A172 (cell line): Measurements from ENCODE around the gene ARHGAP31. TPM values are rescaled to one million over a fixed set of nuclear protein-coding genes. Genes with fewer than 3 reads are reported as not detected.
A peak's percentile ranks its signal among the peaks of the same experiment; 100 is the strongest.

Experiments used
- DNase-seq: peaks from one replicate; pipeline ENCODE4 v3.0.0-alpha.2; 2015; ENCODE audit warnings: low spot score
- total RNA-seq: library from RNA; depleted of rRNA; stranded (reverse); fragments of >200 nt; shearing (Covaris generic); gene quantifications from 2 replicates; pipeline ENCODE4 v1.2.3, GENCODE V29; 2014

ARHGAP31 gene
- total RNA-seq, 1 experiment from 2014 or later: 4.7 TPM

DNA sequence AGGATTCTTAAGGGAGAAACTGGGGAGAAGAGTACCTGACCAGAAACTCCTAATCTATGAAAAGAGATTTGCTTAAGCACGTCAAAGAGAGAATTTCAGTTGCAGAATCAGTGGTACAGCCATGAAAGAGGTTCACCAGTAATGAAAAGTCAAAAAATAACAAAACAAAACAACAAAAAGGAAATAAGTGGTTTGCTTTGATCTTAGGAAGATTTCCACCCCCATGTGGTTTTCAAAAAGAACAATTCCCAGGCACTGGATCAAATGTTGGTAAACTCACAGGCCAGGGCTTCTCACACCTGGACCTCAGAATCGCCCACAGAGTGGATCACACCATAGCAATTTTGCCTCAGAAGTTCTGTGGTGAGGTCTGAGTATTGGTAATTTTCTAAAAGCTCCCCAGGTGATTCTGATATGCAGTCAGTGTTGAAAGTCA, 101.8 kb downstream of the ARHGAP31 start:
- no peak for DNase-seq

DNA sequence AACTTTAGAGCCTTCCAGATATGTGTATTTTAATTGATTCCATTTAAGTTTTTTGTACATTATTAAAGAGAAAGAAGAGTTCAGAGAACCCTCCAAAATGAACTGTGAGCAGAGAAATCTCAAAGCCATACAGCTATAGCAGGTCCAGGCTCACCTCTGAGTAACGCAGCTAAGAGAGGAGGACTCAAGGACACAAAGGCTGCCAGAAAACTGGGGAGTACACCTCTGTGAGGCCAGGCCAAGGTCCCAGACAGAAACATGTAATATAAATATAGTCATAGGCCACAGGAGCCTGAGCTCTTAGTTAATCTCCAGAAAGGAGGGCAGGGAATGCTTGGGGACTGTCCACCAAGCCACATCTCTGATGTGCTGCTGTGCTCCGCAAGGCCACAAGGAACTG, 102.7 kb downstream of the ARHGAP31 start:
- DNase-seq: no peak

DNA sequence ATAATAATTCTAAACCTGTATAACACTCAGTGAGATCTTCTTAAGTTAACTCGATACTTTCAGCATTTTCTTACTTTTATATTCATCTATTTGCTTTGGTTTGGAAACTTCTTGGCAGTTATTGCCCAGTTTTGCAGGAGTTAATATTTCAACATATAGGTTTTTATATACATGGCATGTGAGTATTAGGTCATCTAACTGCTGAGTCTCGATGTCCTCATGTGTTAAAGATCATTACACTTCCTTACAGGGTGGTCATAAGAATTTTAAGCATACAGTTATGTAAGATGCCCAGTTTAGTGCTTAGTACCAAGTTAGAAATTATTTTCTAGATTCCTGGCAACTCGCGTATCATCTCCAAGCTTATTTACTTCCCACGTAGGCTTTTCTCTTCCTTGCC, 106.3 kb downstream of the ARHGAP31 start:
- no peak for DNase-seq

DNA sequence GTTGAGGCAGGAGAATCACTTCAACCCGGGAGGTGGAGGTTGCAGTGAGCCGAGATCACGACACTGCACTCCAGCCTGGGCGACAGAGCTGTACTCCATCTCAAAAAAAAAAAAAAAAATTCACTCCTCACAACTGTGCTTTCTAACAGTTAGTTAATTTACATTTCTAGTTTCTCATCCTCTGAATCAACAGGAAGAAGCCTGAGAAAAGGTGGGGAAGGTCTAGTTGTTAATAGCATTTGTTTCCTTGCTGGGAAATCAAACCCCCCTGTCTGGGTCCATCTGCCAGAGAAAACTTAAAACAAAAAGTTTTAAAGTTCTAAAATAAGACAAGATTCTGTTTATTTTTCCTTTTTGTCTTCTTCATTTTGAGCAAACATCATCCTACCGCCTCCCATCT, 106.9 kb downstream of the ARHGAP31 start:
- DNase-seq: no peak

DNA sequence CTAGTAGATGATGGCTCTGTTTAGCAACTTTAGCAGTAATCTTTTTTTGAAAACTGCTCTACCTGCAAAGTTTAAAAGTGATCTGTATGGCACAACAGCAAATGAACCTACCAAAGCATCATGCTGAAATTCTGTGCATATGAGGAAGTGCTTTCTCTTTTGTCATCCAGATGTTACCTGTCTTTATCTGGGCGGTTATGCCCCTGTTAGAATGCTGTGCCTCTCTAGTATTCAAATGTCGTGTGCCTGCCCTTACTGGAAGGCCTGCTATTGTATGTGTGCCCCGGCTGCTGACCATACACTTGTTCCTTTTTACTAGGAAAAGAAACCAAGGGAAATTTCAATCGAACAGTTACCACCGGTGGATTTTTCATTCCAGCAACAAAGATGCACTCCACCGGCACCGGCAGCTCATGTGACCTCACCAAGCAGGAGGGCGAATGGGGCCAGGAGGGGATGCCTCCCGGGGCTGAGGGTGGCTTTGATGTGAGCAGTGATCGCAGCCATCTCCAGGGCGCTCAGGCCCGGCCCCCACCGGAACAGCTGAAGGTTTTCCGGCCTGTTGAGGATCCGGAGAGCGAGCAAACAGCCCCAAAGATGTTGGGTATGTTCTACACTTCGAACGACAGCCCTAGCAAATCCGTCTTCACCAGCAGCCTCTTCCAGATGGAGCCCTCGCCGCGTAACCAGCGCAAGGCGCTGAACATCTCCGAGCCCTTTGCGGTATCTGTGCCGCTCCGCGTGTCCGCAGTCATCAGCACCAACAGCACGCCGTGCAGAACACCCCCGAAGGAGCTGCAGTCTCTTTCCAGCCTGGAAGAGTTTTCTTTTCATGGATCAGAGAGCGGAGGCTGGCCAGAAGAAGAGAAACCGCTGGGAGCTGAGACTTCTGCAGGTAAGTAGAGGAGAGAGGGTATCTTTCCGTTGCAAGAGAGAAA, 107.6 kb downstream of the ARHGAP31 start:
- DNase-seq: no peak

DNA sequence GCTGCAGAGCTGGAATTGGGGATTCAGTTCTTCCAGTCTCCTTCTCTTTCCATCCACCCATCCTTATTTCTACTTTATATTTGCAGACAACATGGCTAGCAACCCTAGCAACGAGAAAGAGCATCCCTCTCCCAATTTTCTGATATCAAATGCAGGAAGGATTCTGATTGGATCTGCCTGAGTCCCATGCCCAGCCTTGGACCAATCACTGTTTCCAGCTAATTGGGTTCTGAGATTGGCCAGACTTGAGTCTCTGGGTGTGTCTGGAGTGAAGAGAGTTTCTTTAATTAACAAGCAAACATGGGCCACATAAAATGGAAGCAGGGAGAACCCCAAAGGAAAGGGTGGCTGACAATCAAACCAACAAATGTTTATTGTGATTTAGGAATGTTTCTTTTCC, 108.6 kb downstream of the ARHGAP31 start:
- DNase-seq: no peak

DNA sequence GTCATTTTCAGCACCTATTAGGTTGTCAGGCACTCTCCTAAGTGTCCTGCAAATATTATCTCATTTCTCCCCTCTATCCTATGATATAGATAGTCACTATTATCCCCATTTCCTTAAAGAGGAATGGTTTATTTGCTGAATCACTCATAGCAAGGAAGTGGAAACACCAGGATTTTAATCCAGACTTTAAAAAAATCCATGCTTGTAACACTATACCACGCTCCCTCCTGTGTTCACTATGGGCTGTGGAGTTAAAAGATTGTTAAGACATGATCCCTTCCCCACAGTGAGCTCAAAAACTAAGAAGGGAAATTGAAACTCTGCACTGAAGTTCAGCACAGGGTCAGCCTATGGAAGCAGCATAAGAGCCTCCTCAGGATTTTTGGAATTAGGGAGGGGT, 109.0 kb downstream of the ARHGAP31 start:
- no peak for DNase-seq

DNA sequence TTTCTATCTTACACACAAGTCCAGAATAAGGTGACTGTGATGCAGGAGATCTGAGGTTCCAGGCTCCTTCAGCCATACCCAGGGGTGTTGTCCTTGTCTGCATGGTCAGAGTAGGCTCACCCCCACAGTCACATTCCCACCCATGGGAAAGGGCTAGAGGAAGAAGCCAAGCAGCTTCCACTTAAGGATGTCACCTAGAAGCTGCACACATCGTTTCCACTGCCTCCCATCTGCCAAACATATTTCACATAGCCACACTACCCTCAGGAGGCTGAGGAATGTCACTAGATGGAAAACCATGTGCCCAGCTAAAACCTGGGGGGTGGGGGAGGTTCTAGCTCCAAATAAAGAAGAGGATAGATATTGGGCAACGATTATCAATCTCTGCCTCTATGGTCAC, 111.1 kb downstream of the ARHGAP31 start:
- DNase-seq: no peak

DNA sequence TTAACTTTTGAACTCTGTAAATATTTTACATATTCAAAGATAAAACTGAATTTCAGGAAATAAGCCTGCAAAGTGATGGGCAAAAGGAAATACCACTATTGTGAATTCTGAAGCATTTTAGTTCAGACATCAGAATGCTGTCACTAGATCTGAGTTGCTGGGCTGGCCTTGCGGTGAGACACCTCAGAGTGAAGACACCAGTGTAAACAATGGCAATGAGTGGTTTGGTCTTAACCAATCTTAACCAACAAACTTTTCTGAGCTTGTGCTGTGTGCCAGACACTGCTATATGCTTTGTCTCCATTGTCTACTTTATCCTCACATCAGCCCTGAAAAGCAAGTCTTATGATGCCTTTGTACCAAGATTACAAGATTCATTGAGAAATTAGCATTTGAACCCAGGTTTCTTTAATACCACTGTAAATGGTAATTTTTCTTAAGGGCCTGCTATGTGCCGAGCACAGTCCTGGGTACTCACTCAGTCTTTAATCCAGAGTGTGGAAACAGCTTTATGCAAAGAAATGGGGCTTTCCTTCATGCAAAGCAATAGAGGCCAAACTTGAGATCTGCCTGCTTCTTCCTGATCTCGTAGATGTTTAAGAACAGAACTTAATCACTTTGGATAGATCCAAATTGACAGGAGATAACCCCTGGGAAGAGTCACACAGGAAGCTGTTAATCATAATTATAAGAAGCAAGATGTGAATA, 114.2 kb downstream of the ARHGAP31 start:
- DNase-seq: no peak

DNA sequence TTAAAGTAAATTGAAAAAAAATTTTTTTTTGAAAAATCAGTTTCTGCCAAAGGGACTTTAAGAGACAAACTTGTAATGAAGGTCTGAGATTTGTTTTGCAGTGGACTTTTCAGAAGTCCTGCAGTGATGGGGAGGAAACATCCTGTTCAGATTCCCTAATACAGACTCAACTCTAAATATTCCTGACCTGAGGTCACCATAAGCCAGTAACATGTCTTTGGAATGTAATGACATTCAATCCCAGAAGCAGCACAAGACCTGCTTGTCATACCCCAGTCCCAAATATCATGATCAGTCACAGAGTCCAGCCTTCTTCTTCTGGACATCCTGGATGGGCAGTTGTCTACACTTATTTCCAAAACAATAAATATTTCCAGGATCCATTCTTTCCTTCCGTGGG, 115.7 kb downstream of the ARHGAP31 start:
- no peak for DNase-seq

DNA sequence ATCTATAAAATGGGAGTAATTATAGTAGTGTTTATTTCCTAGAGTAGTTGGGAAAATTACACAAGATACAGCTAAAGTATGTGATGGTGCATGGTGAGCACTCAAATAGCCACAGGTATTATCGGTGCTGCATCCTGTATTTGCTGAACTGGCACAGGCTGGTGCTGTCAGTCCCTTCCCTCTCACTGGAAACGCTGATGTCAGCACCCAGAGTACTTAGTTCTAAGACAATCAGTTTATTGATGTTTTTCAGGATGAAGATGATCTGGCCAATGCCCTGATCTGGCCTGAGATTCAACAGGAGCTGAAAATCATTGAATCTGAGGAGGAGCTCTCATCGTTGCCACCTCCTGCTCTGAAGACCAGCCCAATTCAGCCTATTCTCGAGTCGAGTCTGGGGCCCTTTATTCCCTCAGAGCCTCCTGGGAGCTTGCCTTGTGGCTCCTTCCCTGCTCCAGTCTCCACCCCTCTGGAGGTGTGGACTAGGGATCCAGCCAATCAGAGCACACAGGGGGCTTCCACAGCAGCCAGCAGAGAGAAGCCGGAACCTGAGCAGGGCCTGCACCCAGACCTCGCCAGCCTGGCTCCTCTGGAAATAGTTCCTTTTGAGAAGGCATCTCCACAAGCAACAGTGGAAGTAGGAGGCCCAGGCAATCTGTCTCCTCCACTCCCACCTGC, 119.6 kb downstream of the ARHGAP31 start:
- no peak for DNase-seq

DNA sequence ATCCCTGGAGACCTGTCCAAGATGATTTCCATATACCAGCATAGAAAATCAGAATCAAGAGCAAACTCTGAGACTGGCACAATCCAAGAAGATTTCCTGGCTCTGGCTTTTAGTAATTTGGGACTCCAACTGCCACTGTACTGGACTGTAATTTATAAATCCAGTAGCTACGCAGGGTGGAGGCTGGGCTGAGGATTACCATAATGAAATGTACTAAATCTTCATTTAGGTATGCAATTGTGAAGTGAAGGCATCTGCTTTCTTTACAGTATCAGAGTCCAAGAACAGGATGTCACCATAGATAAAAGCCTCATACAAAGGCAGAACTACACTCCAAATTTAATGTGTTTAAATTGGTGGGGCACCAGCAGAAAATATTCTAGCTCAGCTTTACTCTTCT, 122.7 kb downstream of the ARHGAP31 start:
- no peak for DNase-seq

DNA sequence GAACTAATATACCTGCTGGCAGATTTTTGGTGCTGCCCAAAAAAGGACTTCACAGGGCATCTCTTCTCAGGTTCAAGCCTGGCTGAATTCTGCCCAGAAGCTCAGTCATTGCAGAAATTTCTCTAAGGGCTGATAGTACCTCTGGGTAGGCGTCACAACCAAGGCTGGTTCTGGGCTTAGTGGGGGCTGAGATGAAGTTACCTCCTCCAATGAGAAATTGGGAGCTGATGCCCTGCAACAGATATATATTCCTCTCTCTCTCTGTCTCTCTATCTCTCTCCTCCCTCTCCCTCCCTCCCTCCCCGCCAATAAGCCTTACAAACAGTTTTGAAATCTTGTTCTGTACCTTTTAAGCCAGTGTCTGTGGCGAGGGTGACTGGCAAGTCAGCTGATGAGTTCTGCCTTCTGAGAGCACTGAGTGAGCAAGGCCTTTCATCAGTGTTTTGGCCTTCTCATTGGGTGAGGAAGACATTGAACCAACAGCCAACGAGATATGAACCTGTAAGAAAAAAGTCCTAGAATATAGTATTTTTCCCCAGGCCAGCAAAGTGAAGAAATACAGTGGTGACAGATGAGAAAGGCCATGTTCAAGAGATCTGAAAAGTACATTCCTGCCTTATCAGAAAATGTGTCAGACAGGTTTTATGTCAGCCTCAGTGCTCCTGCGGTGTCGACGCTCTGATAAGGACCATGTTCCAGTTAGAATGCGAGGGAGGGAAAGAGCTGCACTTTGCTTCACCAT, 123.8 kb downstream of the ARHGAP31 start:
- DNase-seq: no peak

DNA sequence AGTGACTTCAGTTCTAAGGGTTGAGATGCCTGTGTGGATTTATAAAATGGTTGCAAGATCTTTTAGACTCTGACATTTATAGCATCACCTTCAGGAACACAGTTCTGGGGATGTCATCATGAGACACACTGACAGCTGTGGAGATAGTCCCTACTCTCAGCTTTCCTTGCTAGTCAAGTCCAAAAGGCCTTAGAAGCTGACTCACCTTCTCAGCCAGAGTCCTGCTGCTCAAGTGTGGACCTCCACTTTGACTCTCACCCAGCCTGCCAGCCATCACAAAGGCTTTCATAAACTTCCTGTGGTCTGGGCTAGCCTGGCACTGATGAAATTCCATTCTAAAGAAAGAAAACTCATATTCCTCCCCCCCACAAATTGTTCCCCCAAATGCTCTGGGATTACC, 124.5 kb downstream of the ARHGAP31 start:
- peak; percentile 3 for DNase-seq

DNA sequence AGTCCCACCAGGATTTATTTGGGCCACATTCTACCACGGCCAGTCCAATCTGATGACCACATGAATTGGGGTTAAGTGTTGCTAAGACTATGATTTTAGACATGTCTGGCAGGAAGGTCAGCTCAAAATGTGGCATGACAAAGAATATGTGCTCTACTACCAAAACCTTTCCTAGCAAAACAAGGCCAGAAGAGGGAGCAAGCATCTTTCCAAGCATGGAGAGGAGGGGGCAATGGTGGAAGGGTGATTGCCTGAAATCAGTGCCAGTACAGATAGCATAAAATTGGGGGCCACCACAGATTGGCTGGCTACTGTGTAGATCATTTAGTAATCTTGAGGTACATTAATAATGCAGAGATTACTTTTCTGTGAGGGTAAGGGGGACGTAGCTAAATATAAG, 126.0 kb downstream of the ARHGAP31 start:
- no peak for DNase-seq

DNA sequence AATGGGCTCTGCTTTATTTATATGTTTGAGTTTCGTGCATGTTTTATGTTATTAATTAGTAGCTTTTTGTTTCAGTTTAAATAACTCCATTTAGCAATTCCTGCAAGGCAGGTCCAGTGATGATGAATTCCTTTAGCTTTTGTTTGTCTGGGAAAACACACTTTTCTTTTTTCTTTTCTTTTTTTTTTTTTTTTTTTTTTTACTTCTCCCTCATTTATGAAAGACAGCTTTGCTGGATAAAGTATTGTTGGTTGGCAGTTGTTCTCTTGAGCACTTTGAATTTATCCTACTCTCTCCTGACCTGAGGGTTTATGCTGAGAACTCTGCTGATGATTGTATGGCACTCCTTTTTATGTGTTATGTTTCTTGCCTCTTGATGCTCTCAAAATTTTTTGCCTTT, 133.5 kb downstream of the ARHGAP31 start:
- peak; percentile 4 for DNase-seq

DNA sequence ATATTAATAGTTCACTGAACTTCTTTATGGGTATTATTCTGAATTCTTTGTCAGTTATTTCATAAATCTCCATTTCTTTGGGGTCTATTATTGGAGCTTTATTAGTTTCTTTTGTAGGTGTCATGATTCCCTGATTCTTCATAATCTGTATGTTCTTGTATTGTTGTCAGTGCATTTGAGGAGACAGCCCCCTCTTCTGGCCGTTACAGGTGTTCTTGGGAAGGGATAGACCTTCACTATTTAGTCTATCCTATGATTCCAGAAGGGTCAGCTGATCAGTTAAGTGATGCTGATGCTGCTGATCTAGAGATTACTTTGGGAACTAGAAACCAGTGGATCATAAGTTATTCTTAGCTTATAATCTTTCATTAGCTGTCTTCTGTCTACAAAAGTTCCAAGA, 134.4 kb downstream of the ARHGAP31 start:
- peak; percentile 9 for DNase-seq

DNA sequence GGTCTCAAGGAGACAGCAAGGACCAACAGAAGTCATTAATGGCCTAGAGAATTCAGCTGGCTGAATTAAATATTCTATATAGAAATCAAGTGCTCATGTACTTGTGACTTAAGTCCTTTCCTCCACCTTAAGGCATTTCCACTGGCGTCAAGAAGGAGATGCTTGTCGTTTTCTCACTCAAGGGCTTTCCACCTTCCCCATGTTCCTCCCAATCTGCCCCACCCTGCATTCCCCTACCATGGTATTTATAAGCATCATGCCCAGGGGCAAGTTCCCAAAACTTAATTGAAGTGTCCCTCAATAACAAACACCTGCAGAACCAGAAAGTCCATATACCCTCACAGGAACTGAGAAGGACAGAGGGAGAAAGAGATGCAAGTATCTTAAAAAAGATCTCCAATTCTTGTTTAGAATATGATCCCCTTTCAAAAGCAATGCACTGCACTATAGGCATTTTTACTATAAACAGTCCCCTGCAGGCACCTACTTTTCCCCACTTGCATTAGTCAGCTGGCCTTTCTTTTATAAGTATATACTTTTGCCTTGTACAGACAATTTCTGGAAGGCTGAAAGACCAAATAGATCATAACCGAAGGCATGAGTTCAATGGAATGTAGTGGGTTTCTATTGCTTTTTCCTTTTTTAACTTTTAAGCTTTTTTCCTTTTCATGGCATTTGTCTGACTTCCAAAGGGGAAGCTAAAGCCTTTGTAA, 139.6 kb downstream of the ARHGAP31 start:
- DNase-seq: no peak

DNA sequence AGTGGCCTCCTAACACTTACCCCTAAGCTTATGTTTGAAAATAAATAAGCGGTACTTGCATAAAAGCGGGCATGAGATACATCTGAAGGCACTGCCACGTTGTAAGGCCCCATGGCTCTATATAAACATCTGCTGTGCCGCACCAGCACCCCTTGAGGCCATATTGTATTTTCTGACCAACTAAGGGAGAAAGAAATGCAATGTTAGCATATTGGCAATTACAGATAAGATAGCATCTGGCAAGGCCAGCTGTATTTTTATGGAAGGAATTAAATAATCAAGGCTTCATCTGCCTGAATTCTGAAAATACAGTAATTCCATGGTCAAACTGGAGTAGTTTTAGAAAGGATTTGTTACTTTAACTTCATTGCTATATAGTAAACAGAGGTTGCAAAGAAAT, 140.5 kb downstream of the ARHGAP31 start:
- no peak for DNase-seq

DNA sequence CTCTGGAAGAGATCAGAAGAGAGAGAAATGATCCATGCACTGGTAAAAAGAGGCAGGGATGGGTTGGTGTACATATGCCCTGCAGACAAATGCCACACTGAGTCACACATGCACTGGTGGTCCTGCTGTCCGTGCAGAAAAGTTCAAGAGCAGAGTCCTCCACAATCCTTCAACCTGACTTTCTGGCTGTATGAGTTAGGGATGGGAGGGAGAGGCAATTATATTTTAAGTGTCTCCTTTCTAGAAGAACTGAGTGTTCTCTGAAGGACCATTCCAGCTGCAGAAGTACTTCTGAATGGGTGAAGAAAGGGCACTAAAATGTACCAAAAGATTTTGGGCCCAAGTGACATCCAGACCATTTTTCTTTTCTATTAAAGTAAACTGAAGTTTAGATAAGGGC, 142.8 kb downstream of the ARHGAP31 start:
- DNase-seq: no peak

DNA sequence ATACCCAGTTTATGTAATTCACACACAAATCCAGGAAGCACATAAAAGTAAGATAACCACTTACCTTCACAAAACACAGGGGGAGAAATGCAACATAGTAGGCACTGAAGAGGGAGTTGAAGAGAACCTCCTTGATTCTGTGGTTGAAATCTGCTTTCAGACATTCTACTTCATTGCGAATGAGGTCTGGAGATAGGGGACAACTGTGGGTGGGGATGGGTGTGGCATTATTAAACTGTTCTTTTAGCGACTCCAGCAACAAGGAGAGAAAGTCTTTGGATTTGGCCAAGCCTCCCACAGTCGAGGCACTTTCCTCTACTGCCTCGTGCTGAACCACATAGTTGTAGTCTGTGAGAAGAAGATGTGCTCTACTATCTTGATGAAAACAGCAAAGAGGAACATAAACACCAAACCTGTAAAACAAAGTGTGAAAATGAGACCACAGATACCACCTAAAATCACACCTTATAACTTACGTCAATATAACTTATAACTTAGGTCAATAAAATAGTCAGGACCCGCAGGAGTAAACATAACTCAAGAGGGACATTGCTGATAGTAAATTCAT, 143.6 kb downstream of the ARHGAP31 start:
- DNase-seq: no peak
